Glomerular endothelial cell (primary cell): ENCODE measurements around the gene SLC12A4. TPM values are rescaled to one million over a fixed set of nuclear protein-coding genes. Genes with fewer than 3 reads are reported as not detected.
"Not testable (repeated sequence)": the region's sequence is repeated elsewhere in the genome, so short reads cannot be mapped to it uniquely, and the experiment has no call there.

ENCODE experiments used
- DNase-seq: peaks from one replicate; pipeline ENCODE4 v3.0.0-alpha.2; 2011; ENCODE audit warnings: low read depth, low spot score; ENCODE audit errors: extremely low read depth
- total RNA-seq: library from RNA; depleted of rRNA; stranded (reverse); fragments of >200 nt; gene quantifications from 2 replicates; pipeline ENCODE4 v1.2.3, GENCODE V29; 2015

Gene SLC12A4
- total RNA-seq, 1 donor from 2014 or later: 99.8 TPM

GRCh38 chr16:67942510-67943255 is 25.8 kb downstream of the SLC12A4 start:
- DNase-seq: no peak

- DNase-seq: no peak
These were observed 26.3 kb downstream of the SLC12A4 start for GRCh38 chr16:67942200-67942509.

GRCh38 chr16:67941469-67942199 is 26.8 kb downstream of the SLC12A4 start:
- DNase-seq: no peak

GRCh38 chr16:67940446-67941089 is 27.9 kb downstream of the SLC12A4 start:
- no peak for DNase-seq

- DNase-seq: no peak
These were observed 28.7 kb downstream of the SLC12A4 start for GRCh38 chr16:67939507-67940445.

GRCh38 chr16:67937713-67938112 is 30.7 kb downstream of the SLC12A4 start:
- not testable (repeated sequence) for DNase-seq

GRCh38 chr16:67936880-67937605 is 31.4 kb downstream of the SLC12A4 start:
- no peak for DNase-seq

GRCh38 chr16:67936124-67936879 is 32.1 kb downstream of the SLC12A4 start, which contains the start of gene PSMB10:
Gene PSMB10, minus strand, starts transcription at chr16:67936850. Its CDS starts 101 bp downstream, at chr16:67936749.
- DNase-seq: no peak

GRCh38 chr16:67935402-67936123 is 32.9 kb downstream of the SLC12A4 start:
- no peak for DNase-seq

- DNase-seq: no peak
These were observed 33.4 kb downstream of the SLC12A4 start for GRCh38 chr16:67935101-67935401.

GRCh38 chr16:67934306-67935100 is 33.9 kb downstream of the SLC12A4 start:
- DNase-seq: no peak

GRCh38 chr16:67933805-67934204 is 34.6 kb downstream of the SLC12A4 start:
- DNase-seq: no peak

GRCh38 chr16:67932462-67932840 is 36.0 kb downstream of the SLC12A4 start:
- no peak for DNase-seq

- DNase-seq: no peak
These were observed 36.5 kb downstream of the SLC12A4 start, which contains the start of gene CTRL for GRCh38 chr16:67931712-67932461. Gene CTRL, minus strand, starts transcription at chr16:67931862. Its CDS starts 10 bp downstream, at chr16:67931852.

GRCh38 chr16:67930678-67931211 is 37.7 kb downstream of the SLC12A4 start:
- DNase-seq: no peak

GRCh38 chr16:67930191-67930590 is 38.2 kb downstream of the SLC12A4 start:
- DNase-seq: no peak
